ENCODE measurements around the gene USP24.

DNA sequence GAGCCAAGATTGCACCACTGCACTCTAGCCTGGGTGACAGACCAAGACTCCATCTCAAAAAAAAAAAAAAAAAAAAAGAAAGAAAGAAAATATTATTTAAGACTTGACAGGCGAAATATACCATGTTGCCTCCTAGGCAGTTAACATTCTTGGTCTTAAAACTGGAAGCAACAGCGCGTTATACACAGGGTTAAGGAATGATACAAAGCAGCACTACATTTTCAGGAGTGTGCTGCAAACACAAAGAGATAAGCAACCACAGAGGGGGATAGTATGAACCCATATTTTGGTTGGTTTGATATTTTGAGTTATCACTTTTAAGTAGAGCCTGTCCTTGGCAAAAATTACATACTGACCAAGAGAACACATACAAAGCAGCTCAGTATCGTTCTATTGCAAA is 25.1 kb downstream of the USP24 start:
- TF ChIP-seq ZBTB11 (CRISPR knock-in tag; IDR thresholded peaks at IDR 0.05) (no peak), HCFC1 (IDR thresholded peaks at IDR 0.05; ENCODE audit: low read length) (no peak), ATF2 (IDR thresholded peaks at IDR 0.05; ENCODE audit: low read length) (no peak)
- TF ChIP-seq, protein P1, sequence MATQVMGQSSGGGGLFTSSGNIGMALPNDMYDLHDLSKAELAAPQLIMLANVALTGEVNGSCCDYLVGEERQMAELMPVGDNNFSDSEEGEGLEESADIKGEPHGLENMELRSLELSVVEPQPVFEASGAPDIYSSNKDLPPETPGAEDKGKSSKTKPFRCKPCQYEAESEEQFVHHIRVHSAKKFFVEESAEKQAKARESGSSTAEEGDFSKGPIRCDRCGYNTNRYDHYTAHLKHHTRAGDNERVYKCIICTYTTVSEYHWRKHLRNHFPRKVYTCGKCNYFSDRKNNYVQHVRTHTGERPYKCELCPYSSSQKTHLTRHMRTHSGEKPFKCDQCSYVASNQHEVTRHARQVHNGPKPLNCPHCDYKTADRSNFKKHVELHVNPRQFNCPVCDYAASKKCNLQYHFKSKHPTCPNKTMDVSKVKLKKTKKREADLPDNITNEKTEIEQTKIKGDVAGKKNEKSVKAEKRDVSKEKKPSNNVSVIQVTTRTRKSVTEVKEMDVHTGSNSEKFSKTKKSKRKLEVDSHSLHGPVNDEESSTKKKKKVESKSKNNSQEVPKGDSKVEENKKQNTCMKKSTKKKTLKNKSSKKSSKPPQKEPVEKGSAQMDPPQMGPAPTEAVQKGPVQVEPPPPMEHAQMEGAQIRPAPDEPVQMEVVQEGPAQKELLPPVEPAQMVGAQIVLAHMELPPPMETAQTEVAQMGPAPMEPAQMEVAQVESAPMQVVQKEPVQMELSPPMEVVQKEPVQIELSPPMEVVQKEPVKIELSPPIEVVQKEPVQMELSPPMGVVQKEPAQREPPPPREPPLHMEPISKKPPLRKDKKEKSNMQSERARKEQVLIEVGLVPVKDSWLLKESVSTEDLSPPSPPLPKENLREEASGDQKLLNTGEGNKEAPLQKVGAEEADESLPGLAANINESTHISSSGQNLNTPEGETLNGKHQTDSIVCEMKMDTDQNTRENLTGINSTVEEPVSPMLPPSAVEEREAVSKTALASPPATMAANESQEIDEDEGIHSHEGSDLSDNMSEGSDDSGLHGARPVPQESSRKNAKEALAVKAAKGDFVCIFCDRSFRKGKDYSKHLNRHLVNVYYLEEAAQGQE (IDR thresholded peaks at IDR 0.05; ENCODE audit: low read depth, low read length), result no peak

All from GM12878 (cell line).